ENCODE data around the gene FCRL1. TPM values are rescaled to one million over a fixed set of nuclear protein-coding genes. Genes with fewer than 3 reads are reported as not detected.

Gene FCRL1
- total RNA-seq, 1 donor from 2014 or later = not detected

DNA sequence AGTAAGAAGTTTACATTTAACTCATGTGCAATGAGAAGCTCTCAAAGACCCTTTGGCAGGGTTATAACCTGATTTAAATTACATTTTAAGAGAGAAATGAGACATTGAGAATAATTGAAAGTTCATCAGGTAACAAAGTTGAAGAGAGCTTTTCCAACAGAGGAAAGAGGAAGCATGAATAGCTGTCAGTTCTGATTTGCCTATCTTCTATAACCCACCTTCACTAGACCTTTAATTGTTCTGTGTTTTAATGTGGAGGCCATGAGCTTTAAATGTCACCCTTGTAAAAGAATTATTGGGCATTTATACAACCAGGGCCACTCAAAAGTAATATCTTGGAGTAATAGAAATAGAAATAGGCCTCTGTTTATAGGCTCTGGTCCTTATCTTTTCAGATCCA, 9.3 kb upstream of the FCRL1 start:
- no peaks in the 10 kb centered on the region for H3K36me3 Mint-ChIP-seq (ENCODE audit: insufficient read depth)
- DNase-seq (ENCODE audit: low spot score, unreplicated experiment) = no peak
- no peaks in the 10 kb centered on the region for H3K9me3 Mint-ChIP-seq (ENCODE audit: low read depth)
- H3K4me1 Mint-ChIP-seq (ENCODE audit: low read depth) = peaks cover 18% of the 10 kb centered on the region
- no peak for TF ChIP-seq CTCF (IDR thresholded peaks at IDR 0.05; ENCODE audit: unreplicated experiment)
- no peaks in the 10 kb centered on the region for H3K27me3 Mint-ChIP-seq
- no peak overlapping the region for H3K27ac Mint-ChIP-seq
- no peak overlapping the region for H3K4me3 Mint-ChIP-seq (ENCODE audit: low read depth)

DNA sequence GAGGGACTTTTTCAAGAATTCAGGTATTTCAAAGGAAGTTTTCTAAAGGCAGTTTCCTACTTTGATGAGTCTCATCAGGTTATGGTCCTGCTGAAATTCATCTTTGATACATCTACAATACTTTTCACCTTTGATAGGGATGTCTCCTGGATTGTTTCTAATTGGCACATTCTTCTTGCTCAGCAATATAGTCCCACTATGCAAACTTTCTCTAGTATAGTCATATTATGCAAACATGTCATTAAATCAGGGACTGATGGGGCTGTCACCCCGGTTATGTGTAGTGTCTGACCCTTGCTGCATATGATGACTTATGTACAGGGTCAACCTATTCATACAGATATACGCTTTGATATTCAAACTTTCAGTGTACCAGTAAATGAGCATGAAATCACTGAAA, 379 bp upstream of the FCRL1 start:
- Mint-ChIP-seq H3K27me3 (peaks cover 9% of the 10 kb centered on the region), H3K4me1 (ENCODE audit: low read depth) (no peaks in the 10 kb centered on the region), H3K9me3 (ENCODE audit: low read depth) (no peaks in the 10 kb centered on the region), H3K4me3 (ENCODE audit: low read depth) (no peak overlapping the region), H3K36me3 (ENCODE audit: insufficient read depth) (no peaks in the 10 kb centered on the region), H3K27ac (no peak overlapping the region)
- no peak for DNase-seq (ENCODE audit: low spot score, unreplicated experiment)
- no peak for TF ChIP-seq CTCF (IDR thresholded peaks at IDR 0.05; ENCODE audit: unreplicated experiment)

DNA sequence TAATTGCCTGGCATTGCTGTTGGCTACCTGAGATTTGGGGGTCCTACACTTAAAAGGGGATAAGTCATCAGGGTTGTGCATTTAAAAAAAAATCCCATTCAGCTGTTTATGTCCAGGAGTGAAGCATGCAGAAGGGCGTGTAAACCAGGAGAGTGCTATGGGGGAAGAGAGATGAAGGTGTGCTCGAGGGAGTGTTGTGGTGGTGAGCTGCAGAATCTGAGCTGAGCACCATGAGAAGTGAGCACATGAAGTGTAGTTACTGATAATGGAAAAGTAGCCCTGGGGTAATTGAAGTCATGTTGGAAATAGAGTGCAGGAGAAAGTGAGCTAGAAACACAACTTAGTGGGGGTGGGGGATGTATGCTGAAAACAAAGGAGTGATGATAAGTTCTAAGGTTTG, 705 bp downstream of the FCRL1 start:
- no peak for TF ChIP-seq CTCF (IDR thresholded peaks at IDR 0.05; ENCODE audit: unreplicated experiment)
- no peaks in the 10 kb centered on the region for H3K4me1 Mint-ChIP-seq (ENCODE audit: low read depth)
- no peak overlapping the region for H3K4me3 Mint-ChIP-seq (ENCODE audit: low read depth)
- no peak overlapping the region for H3K27ac Mint-ChIP-seq
- no peaks in the 10 kb centered on the region for H3K9me3 Mint-ChIP-seq (ENCODE audit: low read depth)
- no peak for DNase-seq (ENCODE audit: low spot score, unreplicated experiment)
- peaks cover 10% of the 10 kb centered on the region for H3K27me3 Mint-ChIP-seq
- H3K36me3 Mint-ChIP-seq (ENCODE audit: insufficient read depth) = no peaks in the 10 kb centered on the region

DNA sequence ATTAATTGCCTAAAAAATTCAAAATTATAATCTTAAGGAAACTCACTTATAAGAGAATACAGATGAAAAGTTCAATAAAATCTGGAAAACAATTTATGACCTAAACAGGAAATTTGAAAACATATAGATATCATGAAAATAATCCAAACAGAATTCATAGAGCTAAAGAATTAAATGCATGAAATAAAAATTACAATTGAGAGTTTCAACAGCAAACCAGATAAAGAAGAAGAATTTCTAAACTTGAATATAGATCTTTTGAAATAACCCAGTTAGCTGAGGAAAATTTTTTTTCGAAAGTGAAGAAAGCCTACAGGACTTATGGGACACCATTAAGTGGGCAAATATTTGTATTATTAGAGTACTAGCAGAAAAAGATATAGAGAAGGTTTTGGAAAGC, 6.7 kb downstream of the FCRL1 start:
- H3K4me1 Mint-ChIP-seq (ENCODE audit: low read depth) = no peaks in the 10 kb centered on the region
- TF ChIP-seq CTCF (IDR thresholded peaks at IDR 0.05; ENCODE audit: unreplicated experiment) = no peak
- H3K36me3 Mint-ChIP-seq (ENCODE audit: insufficient read depth) = no peaks in the 10 kb centered on the region
- H3K4me3 Mint-ChIP-seq (ENCODE audit: low read depth) = no peak overlapping the region
- H3K9me3 Mint-ChIP-seq (ENCODE audit: low read depth) = peaks cover 9% of the 10 kb centered on the region
- peaks cover 15% of the 10 kb centered on the region for H3K27me3 Mint-ChIP-seq
- no peak for DNase-seq (ENCODE audit: low spot score, unreplicated experiment)
- no peak overlapping the region for H3K27ac Mint-ChIP-seq

DNA sequence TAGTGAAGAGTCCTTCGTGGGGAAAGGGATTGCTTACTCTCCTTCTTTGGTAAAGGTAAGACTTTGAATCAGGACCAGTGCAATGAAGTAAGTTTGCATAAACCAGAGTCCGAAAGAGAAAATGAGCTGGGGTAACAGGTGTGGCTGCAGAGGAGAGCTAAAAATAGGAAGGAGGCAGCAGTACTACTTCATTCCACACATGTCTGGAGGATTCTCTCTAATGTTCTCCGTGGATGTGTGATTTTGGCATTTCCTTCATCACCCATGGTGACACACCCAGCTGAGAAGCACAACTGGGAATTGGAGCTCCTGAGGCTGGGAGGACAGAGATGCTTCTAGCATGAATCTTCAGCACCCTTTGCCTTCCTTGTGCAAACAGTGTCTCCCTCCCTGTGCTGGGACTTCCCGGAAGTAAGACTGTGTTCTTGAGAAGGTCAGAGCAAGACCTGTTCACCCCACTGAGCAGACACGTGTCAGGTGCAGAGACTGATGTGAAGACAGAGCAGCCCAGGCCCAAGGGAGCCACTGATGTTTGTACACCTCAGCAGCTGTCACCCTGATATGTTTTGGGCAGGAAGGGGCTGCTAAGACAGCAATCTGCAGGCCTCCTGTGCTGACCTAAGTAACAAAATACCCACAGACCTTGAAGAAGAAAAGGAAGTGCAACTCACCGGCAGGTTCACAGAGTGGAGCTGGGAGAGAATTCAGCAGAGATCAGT, 13.3 kb downstream of the FCRL1 start:
- no peak for TF ChIP-seq CTCF (IDR thresholded peaks at IDR 0.05; ENCODE audit: unreplicated experiment)
- H3K27me3 Mint-ChIP-seq = peaks cover 9% of the 10 kb centered on the region
- DNase-seq (ENCODE audit: low spot score, unreplicated experiment) = no peak
- no peaks in the 10 kb centered on the region for H3K4me1 Mint-ChIP-seq (ENCODE audit: low read depth)
- H3K27ac Mint-ChIP-seq = no peak overlapping the region
- H3K4me3 Mint-ChIP-seq (ENCODE audit: low read depth) = no peak overlapping the region
- H3K36me3 Mint-ChIP-seq (ENCODE audit: insufficient read depth) = no peaks in the 10 kb centered on the region
- no peaks in the 10 kb centered on the region for H3K9me3 Mint-ChIP-seq (ENCODE audit: low read depth)

Measured in progenitor cell of endocrine pancreas (in vitro differentiated cells).